Right hindlimb (tissue), 1 donor: ENCODE results near the gene PRKCE.
"Not testable (repeated sequence)": the region's sequence is repeated elsewhere in the genome, so short reads cannot be mapped to it uniquely, and the experiment has no call there.

Experiments
- DNase-seq: peaks from one replicate; pipeline ENCODE4 v3.0.0-alpha.2; 2018

Gene PRKCE

GRCh38 chr2:46184794-46185583 is 533.5 kb downstream of the PRKCE start:
- DNase-seq: no peak

- no peak for DNase-seq
These were observed 535.7 kb downstream of the PRKCE start for GRCh38 chr2:46187112-46187618.

GRCh38 chr2:46188041-46188716 is 536.7 kb downstream of the PRKCE start:
- DNase-seq: no peak

- no peak for DNase-seq
These were observed 541.9 kb downstream of the PRKCE start for GRCh38 chr2:46193356-46193755.

GRCh38 chr2:46193855-46194254 is 542.4 kb downstream of the PRKCE start:
- no peak for DNase-seq

- DNase-seq: no peak
These were observed 543.4 kb downstream of the PRKCE start for GRCh38 chr2:46194856-46195255.

GRCh38 chr2:46195819-46196218 is 544.3 kb downstream of the PRKCE start:
- DNase-seq: no peak

GRCh38 chr2:46196871-46197462 is 545.5 kb downstream of the PRKCE start:
- DNase-seq: no peak

- no peak for DNase-seq
These were observed 546.2 kb downstream of the PRKCE start for GRCh38 chr2:46197672-46198071.

- DNase-seq: no peak
These were observed 546.8 kb downstream of the PRKCE start for GRCh38 chr2:46198164-46198883.

- DNase-seq: no peak
These were observed 547.5 kb downstream of the PRKCE start for GRCh38 chr2:46198966-46199365.

GRCh38 chr2:46200100-46200690 is 548.7 kb downstream of the PRKCE start:
- no peak for DNase-seq

GRCh38 chr2:46200861-46201605 is 549.6 kb downstream of the PRKCE start:
- no peak for DNase-seq

GRCh38 chr2:46202453-46202852 is 551.0 kb downstream of the PRKCE start:
- no peak for DNase-seq

- DNase-seq: no peak
These were observed 551.5 kb downstream of the PRKCE start for GRCh38 chr2:46202987-46203386.

- not testable (repeated sequence) for DNase-seq
These were observed 552.2 kb downstream of the PRKCE start for GRCh38 chr2:46203636-46204035.

- no peak for DNase-seq
These were observed 556.1 kb downstream of the PRKCE start for GRCh38 chr2:46207591-46207990.

- DNase-seq: no peak
These were observed 557.3 kb downstream of the PRKCE start for GRCh38 chr2:46208766-46209165.

GRCh38 chr2:46210063-46210462 is 558.6 kb downstream of the PRKCE start:
- no peak for DNase-seq

GRCh38 chr2:46211461-46211860 is 560.0 kb downstream of the PRKCE start:
- no peak for DNase-seq

GRCh38 chr2:46213906-46214305 is 562.4 kb downstream of the PRKCE start:
- DNase-seq: no peak

GRCh38 chr2:46216213-46216612 is 564.7 kb downstream of the PRKCE start:
- DNase-seq: no peak
